Effector memory CD4-positive, alpha-beta T cell (primary cell): ENCODE results near the gene CUL9.

Source experiments
- DNase-seq, 3 donors: peaks; one replicate each; pipeline ENCODE4 v3.0.0-alpha.2; 2020
- H3K27ac ChIP-seq: 2 replicates; pipeline ENCODE4 v1.7.0; 2013; ENCODE audit warnings: mild to moderate bottlenecking, low read length, moderate library complexity; ENCODE audit not compliant: insufficient read depth, poor library complexity, severe bottlenecking
- H3K27me3 ChIP-seq: replicated peaks from 2 replicates; pipeline ENCODE4 v1.7.0; 2013; ENCODE audit warnings: mild to moderate bottlenecking, low read length; ENCODE audit not compliant: insufficient read depth, control insufficient read depth, poor library complexity, severe bottlenecking
- H3K36me3 ChIP-seq: 2 replicates; pipeline ENCODE4 v1.7.0; 2013; ENCODE audit warnings: mild to moderate bottlenecking, low read length, moderate library complexity; ENCODE audit not compliant: control insufficient read depth, insufficient read depth
- H3K4me1 ChIP-seq: 2 replicates; pipeline ENCODE4 v1.7.0; 2013; ENCODE audit warnings: low read length, mild to moderate bottlenecking; ENCODE audit not compliant: control insufficient read depth, insufficient read depth, poor library complexity, severe bottlenecking
- H3K4me3 ChIP-seq: 2 replicates; pipeline ENCODE4 v1.7.0; 2013; ENCODE audit warnings: low read length, low read depth, mild to moderate bottlenecking; ENCODE audit not compliant: insufficient read depth, poor library complexity, severe bottlenecking
- H3K9me3 ChIP-seq: 2 replicates; pipeline ENCODE4 v1.7.0; 2013; ENCODE audit warnings: mild to moderate bottlenecking, low read length, moderate library complexity; ENCODE audit not compliant: control insufficient read depth

The CUL9 gene

GRCh38 chr6:43173591-43174262, 8.3 kb upstream of the CUL9 start:
- H3K4me1 ChIP-seq, result peaks cover 30% of the 10 kb centered on the region
- peak in 2 of 3 donors; percentile 11 to 13 for DNase-seq
- H3K27ac ChIP-seq, result peak overlapping the region; percentile 74
- H3K9me3 ChIP-seq, result no peaks in the 10 kb centered on the region
- H3K27me3 ChIP-seq, result no peaks in the 10 kb centered on the region
- peaks cover 22% of the 10 kb centered on the region for H3K36me3 ChIP-seq
- peak overlapping the region; percentile 65 for H3K4me3 ChIP-seq

DNA sequence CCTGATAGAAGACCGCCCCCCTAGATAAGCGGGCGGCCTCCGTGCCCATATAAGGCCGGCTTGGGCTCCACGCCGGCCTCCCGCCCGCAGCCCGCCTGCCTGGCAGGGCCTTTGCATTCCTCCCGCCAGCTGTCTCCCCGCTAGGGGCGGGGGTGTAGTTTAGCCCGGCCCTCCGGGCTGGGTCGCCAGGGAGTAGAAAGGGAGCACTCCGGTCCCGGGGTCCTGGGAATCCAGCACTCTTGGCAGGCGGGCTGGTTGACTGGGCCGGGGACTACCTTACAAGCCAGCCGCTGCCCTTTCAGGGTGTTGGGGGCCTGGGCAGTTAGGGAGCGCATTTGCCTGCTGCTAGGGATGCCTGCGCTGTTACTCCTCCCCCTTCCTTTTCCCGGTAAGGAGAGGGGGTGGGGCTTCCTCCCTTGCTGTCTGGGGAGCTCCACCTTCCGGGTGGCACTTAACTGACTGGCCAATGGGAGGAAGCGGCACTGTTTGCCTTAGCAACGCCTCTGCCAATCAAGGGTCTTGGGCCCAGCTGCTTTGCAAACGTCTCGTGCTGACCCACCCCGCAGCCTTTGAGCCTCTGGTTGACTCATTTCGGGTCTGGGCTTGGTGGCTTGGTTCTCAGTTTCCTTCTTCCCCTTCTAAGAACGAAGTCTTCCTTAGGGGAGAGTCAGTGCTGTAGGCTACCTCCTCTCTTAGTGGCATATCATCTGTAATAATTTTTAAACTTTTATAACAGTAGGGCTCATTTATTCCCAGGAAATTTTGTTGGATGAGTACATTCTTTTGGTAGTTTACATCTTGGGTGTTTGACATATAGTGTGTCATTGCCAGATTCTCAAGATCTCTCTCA, 7.5 kb upstream of the CUL9 start:
- peak; percentile 93 to 94 (median 94) for DNase-seq
- H3K9me3 ChIP-seq, result no peaks in the 10 kb centered on the region
- peaks cover 30% of the 10 kb centered on the region for H3K4me1 ChIP-seq
- H3K27me3 ChIP-seq, result no peaks in the 10 kb centered on the region
- H3K4me3 ChIP-seq, result peak overlapping the region; percentile 39
- H3K36me3 ChIP-seq, result peaks cover 30% of the 10 kb centered on the region
- peak overlapping the region; percentile 74 for H3K27ac ChIP-seq

GRCh38 chr6:43175676-43176422, 6.1 kb upstream of the CUL9 start:
- Histone ChIP-seq H3K27me3 (no peaks in the 10 kb centered on the region), H3K36me3 (peaks cover 30% of the 10 kb centered on the region), H3K4me1 (peaks cover 27% of the 10 kb centered on the region), H3K9me3 (no peaks in the 10 kb centered on the region), H3K4me3 (no peak overlapping the region), H3K27ac (peak overlapping the region; percentile 74)
- DNase-seq, result no peak

DNA sequence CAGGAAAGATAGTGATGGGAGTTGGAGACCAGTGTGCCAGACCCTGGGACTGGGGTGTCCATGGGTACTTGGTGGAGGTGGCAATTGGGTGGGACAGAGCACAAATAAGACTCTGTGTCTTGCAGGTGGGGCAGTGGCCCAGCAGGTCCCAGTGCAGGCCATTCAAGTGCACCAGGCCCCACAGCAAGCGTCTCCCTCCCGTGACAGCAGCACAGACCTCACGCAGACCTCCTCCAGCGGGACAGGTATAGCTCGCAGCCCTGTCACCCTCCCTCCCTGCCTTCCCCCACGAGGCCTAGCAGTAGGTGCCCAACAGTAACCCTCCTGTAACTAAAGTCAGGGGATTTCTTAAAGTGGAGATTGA, 5.6 kb upstream of the CUL9 start:
- Histone ChIP-seq H3K27me3 (no peaks in the 10 kb centered on the region), H3K4me3 (no peak overlapping the region), H3K27ac (peak overlapping the region; percentile 30), H3K9me3 (no peaks in the 10 kb centered on the region), H3K4me1 (peaks cover 28% of the 10 kb centered on the region), H3K36me3 (peaks cover 30% of the 10 kb centered on the region)
- DNase-seq, result no peak

- no peak for DNase-seq
- Histone ChIP-seq H3K4me3 (no peak overlapping the region), H3K9me3 (no peaks in the 10 kb centered on the region), H3K27ac (no peak overlapping the region), H3K36me3 (peaks cover 30% of the 10 kb centered on the region), H3K4me1 (peaks cover 32% of the 10 kb centered on the region), H3K27me3 (no peaks in the 10 kb centered on the region)
These were observed 3.8 kb upstream of the CUL9 start for GRCh38 chr6:43178150-43178549.

DNA sequence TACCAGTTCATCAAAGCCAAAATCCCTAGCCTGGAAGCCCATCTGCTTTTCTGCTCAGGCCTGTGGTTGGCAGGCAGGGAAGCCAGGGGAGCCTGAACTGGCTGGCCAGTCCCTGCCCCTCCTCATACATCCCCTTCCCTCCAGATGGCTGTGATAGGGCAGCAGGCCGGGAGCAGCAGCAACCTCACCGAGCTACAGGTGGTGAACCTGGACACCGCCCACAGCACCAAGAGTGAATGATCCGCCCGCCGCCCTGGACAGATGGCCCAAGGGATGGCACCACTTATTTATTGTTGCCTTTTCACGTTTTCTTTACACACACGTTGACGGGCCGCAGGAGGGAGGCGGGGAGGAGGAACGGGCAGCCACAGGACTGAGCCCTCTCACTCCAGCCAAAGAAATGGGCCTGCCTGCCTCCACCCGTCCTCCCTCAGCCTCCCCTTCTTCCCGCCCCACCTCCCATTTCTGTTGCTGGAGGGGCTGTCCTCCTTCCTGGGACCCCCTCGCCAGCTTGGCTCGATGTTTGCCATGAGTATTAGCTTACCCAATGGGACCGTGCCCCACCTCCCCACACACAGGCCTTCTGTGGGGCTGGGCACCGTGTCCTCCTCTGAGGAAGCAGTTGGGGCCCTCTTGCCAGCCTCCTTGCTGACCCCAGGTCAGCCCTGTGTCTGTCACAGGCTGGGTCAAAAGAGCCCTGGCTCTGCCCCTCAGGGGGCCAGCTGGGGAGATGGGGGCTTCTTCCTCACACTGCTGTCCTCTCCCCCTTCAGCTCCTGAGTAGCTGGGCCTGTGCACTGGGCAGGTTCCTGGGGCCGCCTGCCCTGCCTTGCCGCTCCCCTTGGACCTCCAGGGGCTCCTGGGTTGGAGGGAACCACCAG, 2.8 kb upstream of the CUL9 start:
- DNase-seq, result no peak
- Histone ChIP-seq H3K9me3 (no peaks in the 10 kb centered on the region), H3K4me1 (peaks cover 32% of the 10 kb centered on the region), H3K36me3 (peaks cover 30% of the 10 kb centered on the region), H3K27ac (peak overlapping the region; percentile 8), H3K27me3 (no peaks in the 10 kb centered on the region), H3K4me3 (no peak overlapping the region)

GRCh38 chr6:43180058-43180457, 1.9 kb upstream of the CUL9 start:
- Histone ChIP-seq H3K4me3 (no peak overlapping the region), H3K27me3 (no peaks in the 10 kb centered on the region), H3K9me3 (no peaks in the 10 kb centered on the region), H3K4me1 (peaks cover 33% of the 10 kb centered on the region), H3K27ac (no peak overlapping the region), H3K36me3 (peaks cover 33% of the 10 kb centered on the region)
- no peak for DNase-seq

GRCh38 chr6:43180985-43181384, 1.0 kb upstream of the CUL9 start:
- peaks cover 30% of the 10 kb centered on the region for H3K36me3 ChIP-seq
- H3K4me3 ChIP-seq, result no peak overlapping the region
- DNase-seq, result no peak
- peaks cover 41% of the 10 kb centered on the region for H3K4me1 ChIP-seq
- H3K27me3 ChIP-seq, result no peaks in the 10 kb centered on the region
- peak overlapping the region; percentile 83 for H3K27ac ChIP-seq
- no peaks in the 10 kb centered on the region for H3K9me3 ChIP-seq

DNA sequence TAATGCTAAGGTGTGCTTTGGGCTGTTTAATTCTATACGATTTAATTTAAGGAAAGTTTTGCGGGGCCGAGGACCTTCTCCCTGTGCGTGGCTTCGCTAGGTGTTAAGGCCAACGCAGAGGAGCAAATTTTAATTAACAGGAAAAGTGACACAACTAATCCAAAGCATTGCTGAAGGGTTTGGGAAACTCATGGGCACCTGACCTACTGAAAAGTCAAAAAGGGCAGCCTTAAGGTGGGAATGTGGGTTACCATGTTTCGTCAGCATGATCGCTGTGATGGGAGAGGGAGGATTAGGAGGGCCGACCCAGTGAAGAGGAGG, 415 bp upstream of the CUL9 start:
- no peaks in the 10 kb centered on the region for H3K9me3 ChIP-seq
- peaks cover 43% of the 10 kb centered on the region for H3K4me1 ChIP-seq
- peaks cover 30% of the 10 kb centered on the region for H3K36me3 ChIP-seq
- peak overlapping the region; percentile 80 for H3K4me3 ChIP-seq
- H3K27ac ChIP-seq, result peak overlapping the region; percentile 83
- H3K27me3 ChIP-seq, result no peaks in the 10 kb centered on the region
- no peak for DNase-seq
